Astrocyte (in vitro differentiated cells and primary cell): Measurements from ENCODE around the gene CDR2L. TPM values are rescaled to one million over a fixed set of nuclear protein-coding genes. Genes with fewer than 3 reads are reported as not detected.

Source experiments
- DNase-seq: peaks from one replicate; pipeline ENCODE4 v3.0.0-alpha.2; 2010; ENCODE audit warnings: low read depth
- FAIRE-seq: peaks from 2 replicates; lab custom pipeline; 2011; peaks lifted over from hg19 to GRCh38; lab: Jason Lieb, UNC
- H2AFZ ChIP-seq: 2 replicates; pipeline ENCODE4 v1.6.0; 2012; ENCODE audit warnings: low read depth, low read length, inconsistent platforms
- H3K27ac ChIP-seq: 2 replicates; pipeline ENCODE4 v1.5.1; 2011; ENCODE audit warnings: low read depth, low read length, inconsistent platforms
- H3K27me3 ChIP-seq: 2 replicates; pipeline ENCODE4 v1.6.0; 2011; ENCODE audit warnings: low read length, inconsistent platforms; ENCODE audit not compliant: insufficient read depth
- H3K36me3 ChIP-seq: 2 replicates; pipeline ENCODE4 v1.5.1; 2011; ENCODE audit warnings: low read length, inconsistent platforms; ENCODE audit not compliant: insufficient read depth
- H3K4me1 ChIP-seq: 2 replicates; pipeline ENCODE4 v1.5.1; 2011; ENCODE audit warnings: low read length, inconsistent platforms; ENCODE audit not compliant: insufficient read depth
- H3K4me2 ChIP-seq: 2 replicates; pipeline ENCODE4 v1.6.0; 2012; ENCODE audit warnings: low read length, inconsistent platforms
- H3K4me3 ChIP-seq: 2 replicates; pipeline ENCODE4 v1.5.1; 2011; ENCODE audit warnings: low read depth, mild to moderate bottlenecking, low read length, inconsistent platforms; ENCODE audit not compliant: insufficient read depth
- H3K79me2 ChIP-seq: 2 replicates; pipeline ENCODE4 v1.6.0; 2012; ENCODE audit warnings: mild to moderate bottlenecking, low read length, inconsistent platforms; ENCODE audit not compliant: insufficient read depth
- H3K9ac ChIP-seq: 2 replicates; pipeline ENCODE4 v1.6.0; 2012; ENCODE audit warnings: mild to moderate bottlenecking, low read length, inconsistent platforms
- H3K9me3 ChIP-seq: 2 replicates; pipeline ENCODE4 v1.5.1; 2012; ENCODE audit warnings: low read depth, mild to moderate bottlenecking, low read length, inconsistent platforms; ENCODE audit not compliant: insufficient read depth
- H4K20me1 ChIP-seq: 2 replicates; pipeline ENCODE4 v1.6.0; 2012; ENCODE audit warnings: low read length, inconsistent platforms; ENCODE audit not compliant: insufficient read depth
- H3K27ac Mint-ChIP-seq: one replicate; pipeline ENCODE4 v1.8.0; 2021; ENCODE audit warnings: mild to moderate bottlenecking, mixed read lengths; ENCODE audit not compliant: unreplicated experiment
- H3K27me3 Mint-ChIP-seq: one replicate; pipeline ENCODE4 v1.8.0; 2021; ENCODE audit warnings: low read depth, mixed read lengths; ENCODE audit not compliant: unreplicated experiment
- H3K36me3 Mint-ChIP-seq: one replicate; pipeline ENCODE4 v1.8.0; 2021; ENCODE audit warnings: low read depth, mixed read lengths; ENCODE audit not compliant: unreplicated experiment
- H3K4me1 Mint-ChIP-seq: one replicate; pipeline ENCODE4 v1.8.0; 2021; ENCODE audit warnings: low read depth, mixed read lengths; ENCODE audit not compliant: unreplicated experiment
- H3K4me3 Mint-ChIP-seq: one replicate; pipeline ENCODE4 v1.8.0; 2021; ENCODE audit warnings: mild to moderate bottlenecking, moderate library complexity, mixed read lengths; ENCODE audit not compliant: unreplicated experiment
- H3K9me3 Mint-ChIP-seq: one replicate; pipeline ENCODE4 v1.8.0; 2021; ENCODE audit warnings: mild to moderate bottlenecking, mixed read lengths; ENCODE audit not compliant: unreplicated experiment
- CTCF ChIP-seq: IDR thresholded peaks from 2 replicates; pipeline ENCODE4 v1.5.1; 2011; ENCODE audit warnings: low read depth, mild to moderate bottlenecking, inconsistent platforms, low read length, moderate library complexity; ENCODE audit not compliant: insufficient read depth
- EZH2 ChIP-seq: IDR thresholded peaks from 2 replicates; pipeline ENCODE4 v1.6.1; 2012; ENCODE audit warnings: mild to moderate bottlenecking, low read length, inconsistent platforms; ENCODE audit not compliant: insufficient read depth
- total RNA-seq: library from RNA; stranded (reverse); gene quantifications from 2 replicates; pipeline ENCODE4 v1.2.1, GENCODE V29; 2021

CDR2L gene
- total RNA-seq, 1 donor from 2014 or later = 59.1 TPM

- Histone ChIP-seq H3K27ac (no peak overlapping the region), H3K4me1 (no peaks in the 10 kb centered on the region), H3K27me3 (peaks cover 8% of the 10 kb centered on the region), H3K9ac (no peak overlapping the region), H3K79me2 (no peaks in the 10 kb centered on the region), H3K4me2 (no peak overlapping the region), H4K20me1 (no peaks in the 10 kb centered on the region), H3K4me3 (no peak overlapping the region), H3K9me3 (no peaks in the 10 kb centered on the region), H3K36me3 (no peaks in the 10 kb centered on the region), H2AFZ (no peak overlapping the region)
- Mint-ChIP-seq H3K9me3 (no peaks in the 10 kb centered on the region), H3K36me3 (peaks cover 2% of the 10 kb centered on the region), H3K4me1 (no peaks in the 10 kb centered on the region), H3K27me3 (peaks cover 46% of the 10 kb centered on the region), H3K27ac (no peak overlapping the region), H3K4me3 (no peak overlapping the region)
- FAIRE-seq (no peak), DNase-seq (no peak)
- TF ChIP-seq CTCF = no peak
- TF ChIP-seq EZH2 = no peak
Measured at GRCh38 chr17:74949455-74950115, 37.8 kb upstream of the CDR2L start.

- H4K20me1 ChIP-seq = no peaks in the 10 kb centered on the region
- H3K9me3 ChIP-seq = no peaks in the 10 kb centered on the region
- peaks cover 4% of the 10 kb centered on the region for H3K27me3 ChIP-seq
- DNase-seq (no peak), FAIRE-seq (no peak)
- no peaks in the 10 kb centered on the region for H3K9me3 Mint-ChIP-seq
- H3K4me3 ChIP-seq = no peak overlapping the region
- H3K4me1 Mint-ChIP-seq = no peaks in the 10 kb centered on the region
- H3K4me3 Mint-ChIP-seq = no peak overlapping the region
- no peaks in the 10 kb centered on the region for H3K36me3 ChIP-seq
- H3K4me1 ChIP-seq = no peaks in the 10 kb centered on the region
- H3K27me3 Mint-ChIP-seq = peaks cover 45% of the 10 kb centered on the region
- H3K4me2 ChIP-seq = no peak overlapping the region
- no peak overlapping the region for H3K9ac ChIP-seq
- no peak overlapping the region for H3K27ac Mint-ChIP-seq
- no peak for TF ChIP-seq CTCF
- no peak for TF ChIP-seq EZH2
- H3K79me2 ChIP-seq = no peaks in the 10 kb centered on the region
- H3K36me3 Mint-ChIP-seq = peaks cover 2% of the 10 kb centered on the region
- H3K27ac ChIP-seq = no peak overlapping the region
- no peak overlapping the region for H2AFZ ChIP-seq
Measured at GRCh38 chr17:74950207-74950606, 37.2 kb upstream of the CDR2L start.

- Histone ChIP-seq H3K27ac (no peak overlapping the region), H3K4me3 (no peak overlapping the region), H3K9ac (no peak overlapping the region), H3K36me3 (no peaks in the 10 kb centered on the region), H3K4me1 (no peaks in the 10 kb centered on the region), H3K79me2 (no peaks in the 10 kb centered on the region), H2AFZ (no peak overlapping the region), H3K4me2 (no peak overlapping the region), H3K9me3 (no peaks in the 10 kb centered on the region), H3K27me3 (peaks cover 3% of the 10 kb centered on the region), H4K20me1 (no peaks in the 10 kb centered on the region)
- no peak overlapping the region for H3K27ac Mint-ChIP-seq
- H3K4me3 Mint-ChIP-seq = no peak overlapping the region
- no peaks in the 10 kb centered on the region for H3K4me1 Mint-ChIP-seq
- FAIRE-seq = no peak
- H3K36me3 Mint-ChIP-seq = peaks cover 2% of the 10 kb centered on the region
- H3K27me3 Mint-ChIP-seq = peaks cover 42% of the 10 kb centered on the region
- no peaks in the 10 kb centered on the region for H3K9me3 Mint-ChIP-seq
- TF ChIP-seq EZH2 (no peak), CTCF (no peak)
- DNase-seq = no peak
Measured at GRCh38 chr17:74951065-74951464, 36.4 kb upstream of the CDR2L start.
